NCI-H128 (cell line): ENCODE data around the gene COL4A2.

ENCODE experiments used
- DNase-seq: peaks from one replicate; lab custom pipeline; 2025; ENCODE audit not compliant: unreplicated experiment; lab: John Stamatoyannopoulos, UW

COL4A2 gene

GRCh38 chr13:110433014-110433413, 125.9 kb downstream of the COL4A2 start:
- DNase-seq = no peak

GRCh38 chr13:110434629-110435028, 127.5 kb downstream of the COL4A2 start:
- no peak for DNase-seq

DNA sequence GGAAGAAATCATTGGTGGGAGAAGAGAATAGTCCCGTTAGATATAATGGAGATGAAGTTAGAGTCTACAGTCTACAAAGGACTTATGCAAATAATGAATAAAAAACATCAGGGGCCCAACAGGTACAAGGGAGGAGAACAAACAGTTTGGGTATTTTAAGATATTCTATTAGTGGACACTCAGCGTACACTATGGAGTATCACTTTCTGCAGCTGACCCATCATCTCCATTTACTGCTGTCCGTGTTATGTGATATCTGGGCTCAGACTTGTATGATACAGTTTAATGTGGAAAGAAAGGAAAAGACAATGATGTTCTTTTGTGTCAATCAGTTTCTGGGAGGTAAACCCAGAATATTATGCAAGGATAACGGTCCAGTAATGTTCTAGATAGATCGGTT, 128.2 kb downstream of the COL4A2 start:
- DNase-seq = no peak

GRCh38 chr13:110436276-110436675, 129.2 kb downstream of the COL4A2 start:
- no peak for DNase-seq

- DNase-seq = no peak
Observed at GRCh38 chr13:110436786-110437370, 129.8 kb downstream of the COL4A2 start.

- no peak for DNase-seq
Observed at GRCh38 chr13:110438211-110438610, 131.1 kb downstream of the COL4A2 start.

- DNase-seq = no peak
Observed at GRCh38 chr13:110438776-110439175, 131.7 kb downstream of the COL4A2 start.

DNA sequence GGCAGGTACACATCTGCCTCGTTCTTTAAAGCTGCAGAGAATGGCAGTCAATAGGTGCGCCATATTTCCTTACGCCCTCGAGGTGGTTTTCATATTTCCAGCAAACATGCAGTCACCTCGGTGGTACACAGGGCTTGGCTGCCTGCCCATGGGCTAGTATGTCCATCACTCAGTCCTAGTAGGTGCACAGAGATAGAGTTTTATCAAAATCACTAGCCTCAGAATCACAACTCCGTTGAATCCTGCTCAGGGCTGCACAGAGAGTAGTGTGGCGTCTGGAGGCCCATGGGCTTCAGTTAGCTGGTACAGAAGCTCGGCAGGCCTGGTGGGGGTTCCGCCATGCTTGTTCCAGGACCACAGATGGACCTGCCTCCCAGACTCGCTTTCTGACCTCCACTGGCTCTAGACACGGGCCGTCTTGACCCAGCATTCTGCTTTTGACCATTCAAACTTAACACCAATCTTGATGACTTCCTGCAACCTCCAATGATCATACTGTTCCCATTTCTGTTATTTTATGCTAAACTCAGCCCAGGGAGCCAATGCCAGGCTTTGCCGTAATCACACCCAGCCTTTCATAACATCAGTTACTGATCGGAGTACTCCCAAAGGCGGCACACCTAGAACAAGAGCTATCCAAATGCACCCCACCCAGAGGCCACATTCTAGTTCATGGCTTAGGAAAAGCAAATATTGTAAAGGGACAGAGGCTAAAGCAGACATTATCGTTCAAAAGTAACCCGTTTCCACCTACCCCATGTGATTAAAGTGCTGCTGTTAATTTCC, 134.1 kb downstream of the COL4A2 start:
- DNase-seq = no peak

- DNase-seq = no peak
Observed at GRCh38 chr13:110442930-110443621, 136.0 kb downstream of the COL4A2 start.

DNA sequence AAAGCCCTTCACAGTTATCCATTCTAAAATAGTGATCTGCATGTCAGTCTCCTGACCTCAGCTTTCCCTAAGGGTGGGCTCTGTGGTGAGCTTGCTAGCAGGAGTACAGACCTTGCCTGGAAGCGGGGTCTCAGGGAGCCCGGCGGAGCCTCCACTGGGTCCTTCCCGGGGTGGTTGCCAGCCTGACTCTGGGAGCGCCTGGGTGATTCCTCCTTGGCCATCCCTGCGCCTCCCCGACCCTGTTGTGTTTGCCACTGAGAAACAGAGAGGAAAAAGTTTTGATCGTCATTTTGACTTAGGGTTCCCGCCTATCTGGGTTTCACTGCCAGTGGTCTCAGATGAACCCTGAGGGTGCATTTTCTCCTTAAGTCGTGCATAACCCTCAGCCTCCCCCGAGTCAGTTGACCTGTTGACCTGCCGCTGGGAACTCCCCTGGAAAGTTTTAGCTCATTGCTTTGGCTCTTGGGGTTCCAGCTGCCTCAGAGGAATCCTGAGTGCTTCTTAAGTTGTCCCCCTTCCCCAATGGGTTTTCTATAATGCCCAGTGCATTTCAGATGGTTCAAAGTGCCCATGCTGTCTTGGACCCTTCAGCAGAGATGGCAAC, 136.6 kb downstream of the COL4A2 start:
- no peak for DNase-seq

- no peak for DNase-seq
Observed at GRCh38 chr13:110444226-110444653, 137.2 kb downstream of the COL4A2 start.

DNA sequence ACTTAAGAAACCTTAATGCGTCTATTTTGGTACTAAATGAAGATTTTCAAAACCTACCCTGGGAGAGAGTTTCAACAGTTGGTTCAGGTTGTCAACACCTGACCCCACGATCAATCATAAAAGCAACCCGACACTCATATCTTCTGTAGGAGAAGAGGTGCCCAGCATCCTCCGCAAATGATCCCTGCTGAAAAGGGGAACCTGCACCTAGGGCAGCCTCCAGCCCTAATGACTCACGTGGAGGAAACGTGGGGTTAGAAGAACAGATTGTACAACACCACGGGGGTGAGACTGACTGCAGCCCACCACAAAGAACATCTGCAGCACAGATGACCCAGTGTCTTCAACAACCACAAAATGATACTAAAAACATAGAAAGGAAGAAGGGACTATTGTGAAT, 138.1 kb downstream of the COL4A2 start:
- DNase-seq = no peak

DNA sequence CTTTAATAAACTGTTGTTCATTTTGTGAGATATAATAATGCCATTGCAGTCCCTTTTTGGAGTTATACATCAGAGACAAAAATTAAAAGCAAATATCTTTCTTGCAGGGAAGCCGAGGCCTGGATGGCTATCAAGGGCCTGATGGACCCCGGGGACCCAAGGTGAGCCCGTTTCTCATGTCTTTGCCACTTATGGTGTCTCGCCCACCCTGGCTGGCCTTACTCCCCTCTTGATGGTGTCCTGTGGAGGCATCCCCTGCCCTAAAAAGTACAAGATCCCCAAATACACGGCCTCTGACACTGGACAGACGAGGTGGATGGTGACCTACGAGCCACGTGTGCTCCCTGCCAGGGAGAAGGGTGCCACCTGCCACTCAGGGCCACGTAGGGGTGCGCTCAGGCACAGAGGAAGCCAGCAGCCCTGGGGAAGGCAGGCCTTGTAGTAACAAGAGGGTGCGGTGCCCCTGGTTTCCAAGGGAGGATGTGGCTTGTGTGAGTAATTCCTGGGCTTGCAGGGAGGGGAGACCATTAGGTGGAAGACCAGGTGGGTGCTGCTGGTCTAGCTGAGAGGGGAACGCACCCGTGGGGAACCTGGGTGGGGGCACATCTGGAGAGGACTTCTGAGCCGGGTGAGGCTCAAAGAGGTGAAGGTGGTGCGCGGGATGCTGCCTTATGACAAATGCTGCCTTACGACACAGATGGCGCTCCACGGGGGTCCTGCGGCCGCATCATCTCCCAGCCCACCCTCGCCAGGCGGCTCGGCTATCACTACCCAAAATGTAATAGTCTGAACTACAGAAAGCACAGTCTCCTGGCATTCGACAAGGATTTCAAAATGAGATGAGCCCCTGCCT, 138.9 kb downstream of the COL4A2 start:
- DNase-seq = no peak

DNA sequence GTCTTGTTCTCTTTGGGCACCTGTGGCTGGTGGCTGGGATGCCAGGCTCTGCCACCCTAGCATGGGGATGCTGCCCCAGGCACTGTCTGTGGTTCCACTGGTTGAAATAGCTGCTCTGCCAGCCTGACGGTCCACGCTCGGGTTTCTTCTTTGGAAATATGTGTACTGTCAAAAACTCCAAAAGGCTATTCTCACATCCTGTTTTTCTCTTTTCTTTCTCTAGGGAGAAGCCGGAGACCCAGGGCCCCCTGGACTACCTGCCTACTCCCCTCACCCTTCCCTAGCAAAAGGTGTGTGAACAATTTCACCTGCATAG, 139.4 kb downstream of the COL4A2 start:
- no peak for DNase-seq

DNA sequence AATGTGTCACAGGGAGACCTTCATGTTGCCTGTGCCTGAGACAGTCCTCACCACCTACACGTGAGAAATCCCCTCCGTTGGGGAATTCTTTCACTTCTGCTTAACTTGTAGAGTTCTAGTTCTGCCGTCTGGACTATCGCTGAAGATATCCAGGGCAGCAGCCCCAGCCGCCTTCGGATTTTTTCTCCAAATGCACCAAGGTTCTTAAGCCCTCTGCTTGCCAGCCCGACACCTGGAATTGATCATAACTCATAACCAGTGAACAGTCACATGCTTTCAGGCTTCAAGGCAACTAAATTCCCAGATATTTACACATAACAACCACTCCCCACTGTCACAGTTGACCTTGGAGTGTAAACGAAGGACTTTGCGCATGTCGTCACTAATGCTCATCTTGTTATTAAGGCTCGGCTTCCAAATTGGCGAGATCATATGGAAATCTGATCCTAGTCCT, 140.0 kb downstream of the COL4A2 start:
- no peak for DNase-seq

- DNase-seq = no peak
Observed at GRCh38 chr13:110447801-110448200, 140.7 kb downstream of the COL4A2 start.

DNA sequence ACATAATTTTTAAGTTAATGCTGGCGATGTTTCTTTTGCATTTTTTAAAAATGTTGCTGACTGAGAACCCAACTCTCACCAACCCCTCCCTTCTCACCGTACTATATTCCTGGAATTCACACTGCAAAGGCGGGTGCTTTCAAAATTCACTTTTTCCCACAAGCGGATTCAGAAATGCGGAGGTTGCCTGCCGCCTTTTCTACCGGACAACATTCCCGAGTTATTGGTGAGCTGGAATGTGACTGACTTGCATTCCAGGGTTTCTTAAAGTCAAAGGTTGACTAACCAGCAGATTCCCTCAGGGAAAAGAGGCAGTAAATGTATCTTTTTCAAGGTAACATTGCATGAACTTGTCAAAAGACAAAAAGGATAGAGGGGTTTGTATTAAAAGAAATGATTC, 141.1 kb downstream of the COL4A2 start:
- DNase-seq = no peak

- no peak for DNase-seq
Observed at GRCh38 chr13:110448677-110449076, 141.6 kb downstream of the COL4A2 start.

DNA sequence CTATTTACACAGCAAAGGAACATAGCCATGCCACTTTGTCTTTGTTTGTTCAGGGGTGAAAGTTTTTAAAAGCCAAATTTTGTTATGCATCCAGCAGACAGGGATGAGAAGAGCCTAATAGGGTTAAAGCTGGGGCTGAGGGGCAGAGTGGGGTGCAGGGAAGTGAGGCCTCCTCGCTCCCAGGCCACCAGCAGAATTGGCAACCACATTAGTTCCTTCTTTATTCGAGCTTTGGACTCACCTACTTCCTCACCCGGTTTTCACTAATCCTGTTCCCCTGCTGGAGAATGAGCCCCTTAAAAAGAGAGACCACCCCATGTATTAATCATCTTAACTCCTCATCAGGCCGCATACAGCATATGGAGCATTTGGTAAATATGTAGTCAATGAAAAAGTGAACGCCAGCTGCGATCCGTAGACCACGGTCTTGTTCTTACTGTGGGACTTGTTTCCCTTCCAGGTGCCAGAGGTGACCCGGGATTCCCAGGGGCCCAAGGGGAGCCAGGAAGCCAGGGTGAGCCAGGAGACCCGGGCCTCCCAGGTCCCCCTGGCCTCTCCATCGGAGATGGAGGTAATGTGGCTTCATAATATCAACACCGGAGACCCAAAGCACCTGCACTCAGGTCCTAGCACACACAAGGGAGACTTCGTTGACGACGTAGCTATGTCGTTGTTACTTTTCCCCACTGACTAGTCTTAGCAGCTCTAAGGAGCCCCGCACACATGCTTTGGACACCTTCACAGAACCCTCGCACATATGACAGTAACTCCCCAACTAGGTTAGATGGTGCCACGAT, 142.3 kb downstream of the COL4A2 start:
- no peak for DNase-seq
